OCI-LY7 (cell line): ENCODE measurements around the gene DPF3.

Source experiments
- CTCF ChIP-seq: fragments of 200-600 bp; sonication (generic); conservative IDR thresholded peaks from 2 replicates; pipeline ENCODE4 v1.5.1; 2014; ENCODE audit warnings: mild to moderate bottlenecking, antibody characterized with exemption, low read length, moderate library complexity, mixed read lengths
- EZH2phosphoT487 ChIP-seq: fragments of 200-600 bp; sonication (generic); IDR thresholded peaks from 2 replicates; pipeline ENCODE4 v1.6.1; 2018; ENCODE audit warnings: low read depth, borderline replicate concordance, mild to moderate bottlenecking, mixed run types, antibody characterized with exemption, low read length, moderate library complexity, mixed read lengths

- TF ChIP-seq CTCF: no peak
- no peak for TF ChIP-seq EZH2phosphoT487
Observed at GRCh38 chr14:72756967-72757366, 136.9 kb downstream of the DPF3 start.
